Upper lobe of left lung (tissue), 4 donors: ENCODE data around the gene SPATA21.

Source experiments
- CTCF ChIP-seq, 6 experiments: fragments of 450-650 bp in 4 of 6; fragments of 200-600 bp in 2 of 6; sonication (generic) in 2 of 6; IDR thresholded peaks; one replicate each; pipeline ENCODE4 v1.5.1; 2016 to 2019; ENCODE audit warnings: antibody characterized with exemption in 6 of 6
- POLR2A ChIP-seq, 4 donors: fragments of 450-650 bp; IDR thresholded peaks; one replicate each; pipeline ENCODE4 v1.5.1; 2016 to 2017; ENCODE audit warnings: antibody characterized with exemption in 4 of 4, mild to moderate bottlenecking in 2 of 4

- no peak for TF ChIP-seq POLR2A (IDR thresholded peaks at IDR 0.05)
- no peak for TF ChIP-seq CTCF (IDR thresholded peaks at IDR 0.05)
These were observed 50.6 kb downstream of the SPATA21 start for GRCh38 chr1:16386454-16387113.
